Limb (tissue), 2 donors: ENCODE measurements around the gene MCOLN3.
"Not testable (repeated sequence)": the region's sequence is repeated elsewhere in the genome, so short reads cannot be mapped to it uniquely, and the experiment has no call there.

ENCODE experiments used
- DNase-seq, 2 donors: peaks; one replicate each; pipeline ENCODE4 v3.0.0-alpha.2; 2016; ENCODE audit errors: extremely low spot score in 2 of 2

Gene MCOLN3

GRCh38 chr1:84995484-84996334 lies 52.6 kb downstream of the MCOLN3 start:
- DNase-seq: no peak

- no peak for DNase-seq
Observed at GRCh38 chr1:84991097-84991920, 57.0 kb downstream of the MCOLN3 start.

- no peak for DNase-seq
Observed at GRCh38 chr1:84988588-84988987, 59.7 kb downstream of the MCOLN3 start.

- not testable (repeated sequence) for DNase-seq
Observed at GRCh38 chr1:84986561-84986960, 61.7 kb downstream of the MCOLN3 start.

- DNase-seq: no peak
Observed at GRCh38 chr1:84985365-84985764, 62.9 kb downstream of the MCOLN3 start.

GRCh38 chr1:84982395-84982794 lies 65.9 kb downstream of the MCOLN3 start:
- DNase-seq: no peak

GRCh38 chr1:84975035-84975434 lies 73.3 kb downstream of the MCOLN3 start:
- DNase-seq: no peak

GRCh38 chr1:84973498-84974334 lies 74.6 kb downstream of the MCOLN3 start:
- no peak for DNase-seq

GRCh38 chr1:84972377-84972987 lies 75.8 kb downstream of the MCOLN3 start:
- no peak for DNase-seq

- no peak for DNase-seq
Observed at GRCh38 chr1:84971957-84972356, 76.3 kb downstream of the MCOLN3 start.

GRCh38 chr1:84969489-84970250 lies 78.6 kb downstream of the MCOLN3 start:
- no peak for DNase-seq

GRCh38 chr1:84968865-84969264 lies 79.4 kb downstream of the MCOLN3 start:
- no peak for DNase-seq

GRCh38 chr1:84968101-84968500 lies 80.2 kb downstream of the MCOLN3 start:
- no peak for DNase-seq
